ENCODE results near the gene TSSK1B.
"Not testable (repeated sequence)": the region's sequence is repeated elsewhere in the genome, so short reads cannot be mapped to it uniquely, and the experiment has no call there.

Gene TSSK1B

DNA sequence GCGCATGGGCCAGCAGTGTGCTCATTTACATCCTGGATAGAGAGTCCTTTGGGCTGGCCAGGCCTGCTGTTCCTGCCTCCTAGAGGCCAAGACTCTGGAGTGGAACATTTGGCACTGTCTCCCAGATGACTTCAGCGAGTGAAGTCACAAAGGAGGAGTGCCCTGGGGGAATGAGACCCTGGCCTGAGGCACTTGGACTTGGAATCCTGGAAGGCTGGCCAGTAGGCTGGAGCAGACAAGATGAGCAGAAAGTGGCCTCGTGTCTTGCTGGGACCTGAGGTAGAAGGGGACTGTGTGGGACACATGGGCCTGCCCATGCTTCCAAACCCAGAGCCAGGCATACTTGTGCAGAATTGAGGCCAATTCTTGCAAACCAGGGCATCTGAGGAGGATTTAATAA, at the start of gene TSSK1B:
TSS of gene TSSK1B (minus strand) at position 101 of the 400 bp plus-strand sequence. CDS start 150 bp downstream, outside the sequence.
- DNase-seq, result no peak

- DNase-seq, result no peak
These were observed 45.5 kb upstream of the TSSK1B start for GRCh38 chr5:113480243-113480642.

GRCh38 chr5:113478691-113479090, 43.9 kb upstream of the TSSK1B start:
- DNase-seq, result no peak

DNA sequence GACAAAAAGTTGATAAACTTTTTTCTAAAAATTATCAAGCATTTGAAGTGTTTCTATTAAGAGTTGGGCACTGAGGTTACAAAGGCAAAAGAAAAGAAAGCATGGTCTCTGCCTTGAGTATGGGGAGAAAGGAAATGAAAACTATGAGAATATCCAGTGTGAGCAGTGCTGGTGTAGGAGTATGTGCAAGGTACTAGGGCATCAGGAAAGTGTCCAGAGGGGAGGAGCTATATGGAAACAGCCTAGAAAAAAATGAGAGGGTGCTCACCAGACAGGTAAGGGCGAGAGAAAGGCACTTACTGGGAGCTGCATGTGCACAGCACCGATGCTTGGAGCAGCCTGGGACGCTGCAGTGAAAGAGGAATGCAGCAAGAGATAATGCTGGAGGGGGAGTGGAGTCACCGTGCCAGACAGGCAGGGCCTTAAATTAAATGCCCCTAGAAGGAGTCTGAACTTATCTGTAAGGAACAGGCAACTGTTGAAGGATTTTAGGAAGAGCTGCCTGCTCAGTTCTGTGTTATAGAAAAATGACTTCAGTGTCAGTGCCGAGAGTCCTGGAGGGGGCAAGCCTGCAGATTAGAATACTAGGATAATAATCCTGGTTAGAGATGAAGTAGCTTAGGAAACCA, 39.4 kb upstream of the TSSK1B start:
- DNase-seq, result no peak

- DNase-seq, result no peak
These were observed 28.2 kb upstream of the TSSK1B start for GRCh38 chr5:113463032-113463431.

- not testable (repeated sequence) for DNase-seq
These were observed 22.3 kb upstream of the TSSK1B start for GRCh38 chr5:113457106-113457505.

DNA sequence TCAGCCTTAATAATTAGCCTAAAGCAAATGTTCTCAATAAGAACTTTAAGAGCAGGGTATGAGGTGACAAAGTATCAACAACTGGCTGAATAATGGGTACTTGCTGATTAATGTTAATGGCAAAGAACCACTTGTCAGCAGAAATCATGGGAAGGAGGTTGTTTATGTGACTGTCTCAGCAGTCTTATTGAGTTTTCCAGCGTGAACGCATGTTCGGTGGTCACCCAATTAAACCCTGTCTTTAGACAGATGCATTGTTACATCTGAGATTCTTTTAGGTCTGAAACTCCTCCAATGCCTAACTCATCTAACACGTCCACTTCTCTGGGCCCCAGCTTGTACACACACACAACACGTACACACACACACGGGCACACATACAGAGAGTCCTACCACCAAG, 18.2 kb upstream of the TSSK1B start:
- no peak for DNase-seq

DNA sequence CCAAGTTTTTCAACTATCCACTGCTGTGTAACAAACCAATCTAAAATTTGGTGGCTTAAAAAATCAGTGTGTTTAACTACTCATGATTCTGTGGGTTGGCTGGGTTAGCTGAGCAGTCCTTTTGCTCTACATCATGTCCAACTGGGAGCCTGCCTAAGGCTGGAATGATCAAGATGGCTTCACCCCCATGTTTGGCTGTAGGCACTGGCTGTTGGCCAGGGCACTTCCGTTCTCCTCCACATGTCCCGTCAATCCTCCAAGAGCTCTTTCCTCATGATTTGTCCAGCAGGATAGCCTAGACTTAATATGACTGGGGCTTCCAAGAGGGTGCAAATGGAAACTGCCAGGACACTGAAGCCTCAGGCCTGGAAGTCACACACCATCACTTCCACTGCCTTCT, 17.0 kb upstream of the TSSK1B start:
- no peak for DNase-seq

GRCh38 chr5:113450929-113451328, 16.1 kb upstream of the TSSK1B start:
- DNase-seq, result peak; percentile 9

GRCh38 chr5:113450462-113450861, 15.7 kb upstream of the TSSK1B start:
- DNase-seq, result no peak

DNA sequence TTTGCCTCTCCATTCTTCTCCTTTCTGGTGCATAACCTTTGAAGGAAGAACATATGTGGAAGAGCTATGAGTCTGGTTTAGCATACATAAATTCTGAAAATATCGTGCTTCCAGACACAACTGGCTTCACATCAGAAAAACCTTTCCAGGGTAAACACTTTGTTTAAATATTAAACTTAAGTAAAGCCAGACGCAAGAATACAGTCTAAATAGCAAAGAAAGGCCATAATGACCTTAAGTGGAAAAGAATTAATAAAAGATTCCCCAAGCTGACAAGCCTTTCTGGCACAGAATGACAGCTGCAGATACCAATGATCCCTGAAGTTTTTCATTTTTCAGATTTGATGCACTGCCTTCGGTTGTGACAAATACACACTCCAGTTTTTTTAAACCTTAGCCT, 13.5 kb upstream of the TSSK1B start:
- no peak for DNase-seq

- peak; percentile 23 for DNase-seq
These were observed 12.8 kb upstream of the TSSK1B start for GRCh38 chr5:113447498-113448050.

GRCh38 chr5:113446358-113446927, 11.7 kb upstream of the TSSK1B start:
- DNase-seq, result no peak

GRCh38 chr5:113437111-113437510, 2.3 kb upstream of the TSSK1B start:
- no peak for DNase-seq

- DNase-seq, result no peak
These were observed 786 bp upstream of the TSSK1B start for GRCh38 chr5:113435575-113435974.

GRCh38 chr5:113433862-113434612, 752 bp downstream of the TSSK1B start:
- DNase-seq, result no peak

DNA sequence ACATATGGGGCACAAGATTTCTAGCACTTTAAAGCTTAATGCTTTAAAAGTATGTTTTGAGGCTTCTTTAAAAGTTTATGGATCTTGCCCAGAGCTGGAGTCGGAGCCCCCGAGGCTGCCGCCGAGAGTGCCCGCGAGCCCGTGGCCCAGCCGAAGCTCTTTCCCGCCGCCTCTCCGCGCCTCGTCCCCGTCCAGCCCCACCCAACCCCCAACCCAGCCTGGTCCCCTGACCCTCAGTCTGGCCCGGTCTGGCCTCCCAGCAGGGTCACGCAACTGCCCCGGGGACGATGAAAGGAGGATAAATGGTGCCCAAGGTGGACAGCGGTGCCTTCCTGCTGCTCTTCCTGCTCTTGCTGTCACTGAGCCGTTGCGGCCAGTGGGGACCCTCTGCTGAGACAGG, 1.7 kb downstream of the TSSK1B start:
- DNase-seq, result no peak

GRCh38 chr5:113427871-113428574, 6.8 kb downstream of the TSSK1B start:
- DNase-seq, result no peak

GRCh38 chr5:113425909-113426308, 8.9 kb downstream of the TSSK1B start:
- DNase-seq, result no peak

DNA sequence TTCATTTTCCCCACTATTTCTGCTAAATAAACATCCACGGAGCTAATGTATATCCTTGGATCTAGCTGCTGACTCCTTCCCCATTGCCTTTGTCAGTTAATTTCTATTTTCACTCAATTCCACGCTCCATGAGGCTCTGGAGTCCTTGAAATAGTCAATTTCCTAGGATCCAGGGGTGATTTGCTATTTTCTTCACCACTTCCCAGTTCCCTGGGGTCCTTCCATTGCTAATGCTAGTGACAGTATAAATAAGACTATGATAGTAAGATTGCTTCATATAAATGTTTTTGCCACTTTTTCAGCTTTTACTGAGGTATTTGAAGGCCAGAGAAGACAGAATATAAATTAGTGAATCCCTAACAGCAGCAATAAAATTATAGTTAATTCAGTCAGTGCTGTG, 13.1 kb downstream of the TSSK1B start:
- no peak for DNase-seq

GRCh38 chr5:113405530-113405929, 29.3 kb downstream of the TSSK1B start:
- DNase-seq, result no peak

GRCh38 chr5:113404269-113404668, 30.5 kb downstream of the TSSK1B start:
- DNase-seq, result no peak

DNA sequence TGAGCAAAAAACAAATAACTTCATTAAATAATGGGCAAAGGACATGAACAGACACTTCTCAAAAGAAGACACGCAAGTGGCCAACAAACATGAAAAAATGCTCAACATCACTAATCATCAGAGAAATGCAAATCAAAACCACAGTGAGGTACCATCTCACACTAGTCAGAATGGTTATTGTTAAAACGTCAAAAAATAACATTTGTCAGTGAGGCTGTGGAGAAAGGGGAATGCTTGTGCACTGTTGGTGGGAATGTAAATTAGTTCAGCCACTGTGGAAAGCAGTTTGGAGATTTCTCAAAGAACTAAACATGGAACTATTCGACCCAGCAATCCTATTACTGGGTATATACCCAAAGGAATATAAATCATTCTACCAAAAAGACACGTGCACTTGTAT, 36.8 kb downstream of the TSSK1B start:
- not testable (repeated sequence) for DNase-seq
